ENCODE data around the gene SUSD2. TPM values are rescaled to one million over a fixed set of nuclear protein-coding genes. Genes with fewer than 3 reads are reported as not detected.
"Not testable (repeated sequence)": the region's sequence is repeated elsewhere in the genome, so short reads cannot be mapped to it uniquely, and the experiment has no call there.

The SUSD2 gene
- total RNA-seq, 1 donor: 0.72 TPM

- no peak overlapping the region for H2AFZ ChIP-seq (ENCODE audit: low read length)
- no peak for TF ChIP-seq CTCF (IDR thresholded peaks at IDR 0.05; ENCODE audit: extremely low read depth, low read depth, low read length)
- H3K79me2 ChIP-seq (ENCODE audit: insufficient read depth, low read length): no peaks in the 10 kb centered on the region
- no peaks in the 10 kb centered on the region for H3K9me3 ChIP-seq (ENCODE audit: low read depth, low read length)
- H4K20me1 ChIP-seq (ENCODE audit: insufficient read depth, low read length): no peaks in the 10 kb centered on the region
- H3K4me2 ChIP-seq (ENCODE audit: insufficient read depth, low read length): no peak overlapping the region
- no peak overlapping the region for H3K27ac ChIP-seq (ENCODE audit: low read depth, low read length)
- H3K36me3 ChIP-seq (ENCODE audit: insufficient read depth, low read length): peaks cover 4% of the 10 kb centered on the region
- H3K4me1 ChIP-seq (ENCODE audit: insufficient read depth, low read length): no peaks in the 10 kb centered on the region
- DNase-seq (ENCODE audit: insufficient read length, low spot score, missing footprints): peak; percentile 58
- no peaks in the 10 kb centered on the region for H3K27me3 ChIP-seq (ENCODE audit: insufficient read depth, low read length)
- no peak overlapping the region for H3K4me3 ChIP-seq (ENCODE audit: insufficient read depth, low read length)
Measured at GRCh38 chr22:24233816-24234215, 52.5 kb downstream of the SUSD2 start.

- no peaks in the 10 kb centered on the region for H3K79me2 ChIP-seq (ENCODE audit: insufficient read depth, low read length)
- H4K20me1 ChIP-seq (ENCODE audit: insufficient read depth, low read length): no peaks in the 10 kb centered on the region
- no peaks in the 10 kb centered on the region for H3K4me1 ChIP-seq (ENCODE audit: insufficient read depth, low read length)
- no peaks in the 10 kb centered on the region for H3K9me3 ChIP-seq (ENCODE audit: low read depth, low read length)
- no peak overlapping the region for H3K27ac ChIP-seq (ENCODE audit: low read depth, low read length)
- no peak for TF ChIP-seq CTCF (IDR thresholded peaks at IDR 0.05; ENCODE audit: extremely low read depth, low read depth, low read length)
- peak; percentile 34 for DNase-seq (ENCODE audit: insufficient read length, low spot score, missing footprints)
- H3K4me2 ChIP-seq (ENCODE audit: insufficient read depth, low read length): no peak overlapping the region
- no peaks in the 10 kb centered on the region for H3K36me3 ChIP-seq (ENCODE audit: insufficient read depth, low read length)
- no peak overlapping the region for H3K4me3 ChIP-seq (ENCODE audit: insufficient read depth, low read length)
- no peak overlapping the region for H2AFZ ChIP-seq (ENCODE audit: low read length)
- H3K27me3 ChIP-seq (ENCODE audit: insufficient read depth, low read length): no peaks in the 10 kb centered on the region
Measured at GRCh38 chr22:24235315-24235714, 54.0 kb downstream of the SUSD2 start.

GRCh38 chr22:24236656-24237055 lies 55.4 kb downstream of the SUSD2 start:
- Histone ChIP-seq H3K27ac (ENCODE audit: low read depth, low read length) (no peak overlapping the region), H4K20me1 (ENCODE audit: insufficient read depth, low read length) (no peaks in the 10 kb centered on the region), H2AFZ (ENCODE audit: low read length) (peak overlapping the region; percentile 41), H3K4me1 (ENCODE audit: insufficient read depth, low read length) (no peaks in the 10 kb centered on the region), H3K79me2 (ENCODE audit: insufficient read depth, low read length) (no peaks in the 10 kb centered on the region), H3K4me2 (ENCODE audit: insufficient read depth, low read length) (no peak overlapping the region), H3K9me3 (ENCODE audit: low read depth, low read length) (no peaks in the 10 kb centered on the region), H3K4me3 (ENCODE audit: insufficient read depth, low read length) (no peak overlapping the region), H3K27me3 (ENCODE audit: insufficient read depth, low read length) (no peaks in the 10 kb centered on the region), H3K36me3 (ENCODE audit: insufficient read depth, low read length) (no peaks in the 10 kb centered on the region)
- DNase-seq (ENCODE audit: insufficient read length, low spot score, missing footprints): no peak
- TF ChIP-seq CTCF (IDR thresholded peaks at IDR 0.05; ENCODE audit: extremely low read depth, low read depth, low read length): no peak

GRCh38 chr22:24238101-24238694 lies 56.9 kb downstream of the SUSD2 start:
- not testable (repeated sequence) for H3K27ac ChIP-seq (ENCODE audit: low read depth, low read length); H3K4me2 ChIP-seq (ENCODE audit: insufficient read depth, low read length); H3K4me3 ChIP-seq (ENCODE audit: insufficient read depth, low read length); H3K9me3 ChIP-seq (ENCODE audit: low read depth, low read length); DNase-seq (ENCODE audit: insufficient read length, low spot score, missing footprints); H2AFZ ChIP-seq (ENCODE audit: low read length); H3K79me2 ChIP-seq (ENCODE audit: insufficient read depth, low read length); H3K27me3 ChIP-seq (ENCODE audit: insufficient read depth, low read length); H3K36me3 ChIP-seq (ENCODE audit: insufficient read depth, low read length); H4K20me1 ChIP-seq (ENCODE audit: insufficient read depth, low read length)
- H3K4me1 ChIP-seq (ENCODE audit: insufficient read depth, low read length): peaks cover 13% of the 10 kb centered on the region

Other genes with a start within 250 kb of the SUSD2 start
- gene GSTT2B, start 220.3 kb upstream of the SUSD2 start, total RNA-seq: 2.4 and 13.8 TPM in 2 replicates
- 1.8 TPM in 2 replicates for gene DDTL, start 214.6 kb upstream of the SUSD2 start, total RNA-seq
- 80.3 and 83.4 TPM in 2 replicates for gene DDT, start 207.0 kb upstream of the SUSD2 start, total RNA-seq
- 0.59 and 1.1 TPM in 2 replicates for gene GSTT2, start 201.4 kb upstream of the SUSD2 start, total RNA-seq
- not detected in 2 replicates for gene GSTT4, start 176.0 kb upstream of the SUSD2 start, total RNA-seq
- 45.4 and 46.3 TPM in 2 replicates for gene CABIN1, start 170.2 kb upstream of the SUSD2 start, total RNA-seq
- 7.2 and 16.2 TPM in 2 replicates for gene GGT5, start 63.6 kb downstream of the SUSD2 start, total RNA-seq
- gene SPECC1L, start 89.3 kb downstream of the SUSD2 start, total RNA-seq: 45.7 and 46.7 TPM in 2 replicates
- gene ADORA2A, start 246.1 kb downstream of the SUSD2 start, total RNA-seq: 0.72 and 1.2 TPM in 2 replicates

Data from osteoblast (primary cell).